Psoas muscle (tissue), 8 donors: ENCODE measurements around the gene CRTC3. TPM values are rescaled to one million over a fixed set of nuclear protein-coding genes. Genes with fewer than 3 reads are reported as not detected.

Experiments
- ATAC-seq, 4 donors: fragments of 200-7000 bp; cut with Tn5 transposase; one replicate each; pipeline ENCODE4 v1.9.1; 2020; ENCODE audit warnings: moderate library complexity in 3 of 4, mild to moderate bottlenecking in 2 of 4
- DNase-seq, 2 donors: peaks; one replicate each; pipeline ENCODE4 v3.0.0-alpha.2; 2020
- H3K27ac ChIP-seq: fragments of 200-600 bp; one replicate; pipeline ENCODE4 v1.8.0; 2022
- H3K27me3 ChIP-seq, 3 donors: fragments of 200-600 bp in 1 of 3; one replicate each; pipeline versions ENCODE4 v1.6.1 to v1.8.0; 2013 to 2022; ENCODE audit warnings: low read length in 2 of 3, mild to moderate bottlenecking in 2 of 3, moderate library complexity in 1 of 3; ENCODE audit not compliant: insufficient read depth in 3 of 3
- H3K36me3 ChIP-seq, 2 donors: fragments of 200-600 bp in 1 of 2; one replicate each; pipeline versions ENCODE4 v1.6.1 to v1.8.0; 2013 to 2022; ENCODE audit warnings: low read depth in 1 of 2, mild to moderate bottlenecking in 1 of 2, moderate library complexity in 1 of 2; ENCODE audit not compliant: insufficient read depth in 1 of 2
- H3K4me1 ChIP-seq: fragments of 200-600 bp; one replicate; pipeline ENCODE4 v1.8.0; 2022
- H3K4me3 ChIP-seq: fragments of 200-600 bp; one replicate; pipeline ENCODE4 v1.8.0; 2022; ENCODE audit warnings: mild to moderate bottlenecking
- H3K9me3 ChIP-seq: fragments of 200-600 bp; one replicate; pipeline ENCODE4 v1.8.0; 2022
- WGBS, 3 donors: extraction: QIAGEN DNeasy Blood & Tissue Kit; methylation state at CpG; one replicate each; pipeline versions ENCODE4 v1.1.6 to v1.1.7; 2013; 5-methylcytosine and 5-hydroxymethylcytosine counted together
- intact Hi-C, 2 donors: fragments of 100-400 bp; cut with DNase I; formaldehyde crosslinking; loops; one replicate each; pipeline versions ENCODE4 v1.11.0 to v1.14.2; 2022
- polyA plus RNA-seq, 3 donors: library from polyadenylated mRNA; stranded (reverse); fragments of 200-250 nt; gene quantifications; one replicate each; pipeline ENCODE4 v1.2.3, GENCODE V29; 2013
- total RNA-seq, 4 donors: library from RNA; stranded (reverse); fragmentation: NEBNext Ultra II Directional in 2 of 4; extraction: Animal tissue kit (Norgen Biotek cat#: 25700) in 2 of 4; gene quantifications; one replicate each; pipeline versions ENCODE4 v1.2.1 to v1.2.4, GENCODE V29; 2021 to 2023
- TF ChIP-seq, protein P1 (sequence below): fragments of 200-600 bp; IDR thresholded peaks from one replicate; pipeline ENCODE4 v1.8.0; 2022; ENCODE audit warnings: antibody characterized with exemption
- donor health status: healthy with polysubstance abuse.
- donor health status: DM: no; HTN: no; CAD: no; lungs with moderate emphysema.
- donor health status: Bipolar disorder and iron deficiency.
- donor health status: healthy.
- donor health status: DM: yes; HTN: yes; CAD: no.
- donor health status: DM: no; HTN: no; CAD: no.
- donor health status: DM: no; HTN: no; CAD: no.
- donor health status: DM: yes; HTN: yes; CAD: no.

The CRTC3 gene
- total and polyA plus RNA-seq, 7 donors, result 6.9 to 30.8 (median 15.3) TPM

DNA sequence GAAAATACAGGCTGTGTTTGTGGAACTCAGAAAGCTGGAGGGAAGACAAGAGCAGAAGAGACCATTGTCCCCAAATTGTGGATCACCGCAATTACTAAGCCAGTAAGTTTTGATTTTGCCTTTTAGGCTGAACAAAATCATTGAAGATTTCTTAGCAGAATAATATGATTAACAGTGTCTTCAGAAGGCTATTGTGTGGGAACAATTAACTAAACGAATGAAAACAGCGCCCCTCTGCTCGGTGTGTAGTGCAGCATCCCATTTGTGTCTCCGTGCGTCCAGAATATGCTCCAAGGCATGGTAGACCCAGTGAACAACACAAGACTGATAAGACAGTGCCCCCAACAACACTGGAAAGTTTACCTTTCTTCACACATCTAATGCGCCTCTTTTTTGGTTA, 71.2 kb downstream of the CRTC3 start:
- TF ChIP-seq, protein P1, sequence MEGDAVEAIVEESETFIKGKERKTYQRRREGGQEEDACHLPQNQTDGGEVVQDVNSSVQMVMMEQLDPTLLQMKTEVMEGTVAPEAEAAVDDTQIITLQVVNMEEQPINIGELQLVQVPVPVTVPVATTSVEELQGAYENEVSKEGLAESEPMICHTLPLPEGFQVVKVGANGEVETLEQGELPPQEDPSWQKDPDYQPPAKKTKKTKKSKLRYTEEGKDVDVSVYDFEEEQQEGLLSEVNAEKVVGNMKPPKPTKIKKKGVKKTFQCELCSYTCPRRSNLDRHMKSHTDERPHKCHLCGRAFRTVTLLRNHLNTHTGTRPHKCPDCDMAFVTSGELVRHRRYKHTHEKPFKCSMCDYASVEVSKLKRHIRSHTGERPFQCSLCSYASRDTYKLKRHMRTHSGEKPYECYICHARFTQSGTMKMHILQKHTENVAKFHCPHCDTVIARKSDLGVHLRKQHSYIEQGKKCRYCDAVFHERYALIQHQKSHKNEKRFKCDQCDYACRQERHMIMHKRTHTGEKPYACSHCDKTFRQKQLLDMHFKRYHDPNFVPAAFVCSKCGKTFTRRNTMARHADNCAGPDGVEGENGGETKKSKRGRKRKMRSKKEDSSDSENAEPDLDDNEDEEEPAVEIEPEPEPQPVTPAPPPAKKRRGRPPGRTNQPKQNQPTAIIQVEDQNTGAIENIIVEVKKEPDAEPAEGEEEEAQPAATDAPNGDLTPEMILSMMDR, result no peak
- H3K36me3 ChIP-seq, result peaks cover 0 to 39% of the 10 kb centered on the region in 2 donors
- H3K4me3 ChIP-seq, result no peak overlapping the region
- DNase-seq, result no peak
- intact Hi-C loops, result loop anchor here in 1 of 2 donors (10.0 kb wide), 1 partner anchor 276 kb away; no protein-coding TSS in a partner anchor
- H3K27ac ChIP-seq, result no peak overlapping the region
- H3K4me1 ChIP-seq, result peaks cover 36% of the 10 kb centered on the region
- WGBS, 3 donors, result 93 to 97% (median 97%) methylated on average over 7 of the region's 7 CpGs
- no peak for ATAC-seq
- no peaks in the 10 kb centered on the region for H3K27me3 ChIP-seq
- H3K9me3 ChIP-seq, result no peaks in the 10 kb centered on the region

DNA sequence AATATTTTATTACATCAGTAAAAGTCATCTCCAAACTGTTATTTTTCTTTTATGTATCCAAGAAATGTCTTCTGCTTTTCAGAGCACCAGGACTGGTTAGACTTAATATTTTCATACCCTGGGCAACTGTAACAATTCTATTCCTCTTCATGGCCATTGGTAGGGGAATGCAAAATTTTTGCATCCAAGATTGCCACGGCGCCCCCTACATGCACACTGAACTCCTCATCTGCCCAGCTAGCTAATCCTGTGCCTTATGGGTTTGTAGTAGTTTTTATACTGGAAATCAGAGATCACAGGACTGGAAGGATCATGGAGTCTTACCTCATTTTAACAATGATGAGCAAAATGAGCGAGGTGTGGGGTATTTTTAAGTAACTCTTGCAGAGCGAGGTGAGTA, 74.2 kb downstream of the CRTC3 start:
- Histone ChIP-seq H3K4me1 (peaks cover 8% of the 10 kb centered on the region), H3K27me3 (no peaks in the 10 kb centered on the region), H3K4me3 (no peak overlapping the region), H3K36me3 (peaks cover 0 to 62% of the 10 kb centered on the region in 2 donors), H3K27ac (no peak overlapping the region), H3K9me3 (no peaks in the 10 kb centered on the region)
- ATAC-seq, result no peak
- intact Hi-C loops, result loop anchor here in 1 of 2 donors (10.0 kb wide), 1 partner anchor 279 kb away; no protein-coding TSS in a partner anchor
- no peak for DNase-seq
- WGBS, 3 donors, result 90 to 93% (median 90%) methylated on average over 4 of the region's 4 CpGs
- TF ChIP-seq, protein P1, result peak; percentile 29

DNA sequence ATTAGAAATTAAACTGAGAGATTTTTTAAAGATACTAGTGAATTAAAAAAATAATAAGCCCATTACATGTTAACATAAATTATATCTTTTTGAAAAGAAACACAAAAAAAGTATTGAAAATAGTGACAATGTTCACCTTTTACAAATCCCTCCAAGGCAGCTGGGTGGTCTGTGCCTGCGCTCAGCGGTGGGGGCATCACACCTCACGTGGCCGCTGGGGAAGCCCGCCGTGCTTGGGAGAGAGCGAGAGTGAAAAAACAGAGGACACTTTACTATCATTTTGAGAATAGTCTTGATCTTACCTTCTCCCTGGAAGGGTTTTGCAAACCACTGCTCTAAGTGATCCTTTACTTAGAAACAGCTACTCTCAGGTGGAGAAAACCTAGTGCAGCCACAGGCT, 76.9 kb downstream of the CRTC3 start:
- 90 to 97% (median 97%) methylated on average over 7 of the region's 7 CpGs for WGBS, 3 donors
- TF ChIP-seq, protein P1, result no peak
- intact Hi-C loops, result loop anchor here in 1 of 2 donors (10.0 kb wide), 1 partner anchor 282 kb away; no protein-coding TSS in a partner anchor
- H3K4me3 ChIP-seq, result no peak overlapping the region
- peaks cover 0 to 72% of the 10 kb centered on the region in 2 donors for H3K36me3 ChIP-seq
- H3K9me3 ChIP-seq, result no peaks in the 10 kb centered on the region
- no peaks in the 10 kb centered on the region for H3K4me1 ChIP-seq
- H3K27me3 ChIP-seq, result no peaks in the 10 kb centered on the region
- H3K27ac ChIP-seq, result no peak overlapping the region
- no peak for DNase-seq
- ATAC-seq, result no peak

DNA sequence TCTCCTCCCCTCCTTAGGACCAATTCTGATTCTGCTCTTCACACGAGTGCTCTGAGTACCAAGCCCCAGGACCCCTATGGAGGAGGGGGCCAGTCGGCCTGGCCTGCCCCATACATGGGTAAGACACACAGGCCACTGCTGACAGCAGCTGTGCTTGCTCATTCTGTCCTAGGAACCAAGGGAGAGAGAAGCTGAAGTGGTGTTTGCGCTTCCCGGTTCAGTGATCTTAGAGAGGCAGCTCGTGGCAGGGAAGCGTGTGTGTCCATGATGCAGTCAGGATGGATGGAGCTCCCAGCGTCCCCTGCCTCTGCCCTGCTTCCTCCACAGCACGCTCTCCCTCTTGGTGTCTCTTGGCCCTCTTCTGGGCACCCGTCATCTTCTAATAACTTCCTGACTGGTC, 77.6 kb downstream of the CRTC3 start:
- Histone ChIP-seq H3K27ac (peak overlapping the region; percentile 9), H3K4me3 (no peak overlapping the region), H3K9me3 (no peaks in the 10 kb centered on the region), H3K36me3 (peaks cover 0 to 72% of the 10 kb centered on the region in 2 donors), H3K4me1 (no peaks in the 10 kb centered on the region), H3K27me3 (no peaks in the 10 kb centered on the region)
- intact Hi-C loops, result loop anchor here in 1 of 2 donors (10.0 kb wide), 1 partner anchor 283 kb away; no protein-coding TSS in a partner anchor
- TF ChIP-seq, protein P1, result no peak
- DNase-seq (no peak), ATAC-seq (no peak)
- 76 to 88% (median 80%) methylated on average over 9 of the region's 9 CpGs for WGBS, 3 donors
